ENCODE measurements around the gene MERTK. TPM values are rescaled to one million over a fixed set of nuclear protein-coding genes. Genes with fewer than 3 reads are reported as not detected.

Gene MERTK
- polyA plus RNA-seq, 1 experiment = 0.84 TPM

DNA sequence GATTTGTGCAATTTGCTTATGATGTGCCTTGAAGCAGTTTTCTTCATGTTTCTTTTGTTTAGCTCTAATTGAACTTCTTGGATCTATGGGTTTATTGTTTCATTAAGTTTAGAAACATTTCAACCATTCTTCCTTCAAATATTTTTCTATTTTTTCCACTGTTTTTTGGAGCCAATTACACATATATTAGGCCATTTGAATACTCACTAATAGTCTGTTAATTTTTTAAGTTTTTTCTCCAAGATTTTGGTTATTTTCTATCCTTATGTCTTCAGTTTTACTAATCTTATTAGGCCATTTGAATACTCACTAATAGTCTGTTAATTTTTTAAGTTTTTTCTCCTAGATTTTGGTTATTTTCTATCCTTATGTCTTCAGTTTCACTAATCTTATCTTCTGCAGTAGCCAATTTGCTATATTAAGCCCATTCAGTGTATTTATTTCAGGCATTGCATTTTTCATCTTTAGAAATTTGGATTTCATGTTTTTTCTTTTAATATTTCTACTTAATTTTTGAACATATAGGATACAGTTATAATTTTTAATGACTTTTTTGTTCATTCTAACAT, 147.1 kb downstream of the MERTK start:
- H3K27me3 ChIP-seq (ENCODE audit: control insufficient read depth, insufficient read depth, low read length) = peaks cover 8% of the 10 kb centered on the region
- TF ChIP-seq, protein P1, sequence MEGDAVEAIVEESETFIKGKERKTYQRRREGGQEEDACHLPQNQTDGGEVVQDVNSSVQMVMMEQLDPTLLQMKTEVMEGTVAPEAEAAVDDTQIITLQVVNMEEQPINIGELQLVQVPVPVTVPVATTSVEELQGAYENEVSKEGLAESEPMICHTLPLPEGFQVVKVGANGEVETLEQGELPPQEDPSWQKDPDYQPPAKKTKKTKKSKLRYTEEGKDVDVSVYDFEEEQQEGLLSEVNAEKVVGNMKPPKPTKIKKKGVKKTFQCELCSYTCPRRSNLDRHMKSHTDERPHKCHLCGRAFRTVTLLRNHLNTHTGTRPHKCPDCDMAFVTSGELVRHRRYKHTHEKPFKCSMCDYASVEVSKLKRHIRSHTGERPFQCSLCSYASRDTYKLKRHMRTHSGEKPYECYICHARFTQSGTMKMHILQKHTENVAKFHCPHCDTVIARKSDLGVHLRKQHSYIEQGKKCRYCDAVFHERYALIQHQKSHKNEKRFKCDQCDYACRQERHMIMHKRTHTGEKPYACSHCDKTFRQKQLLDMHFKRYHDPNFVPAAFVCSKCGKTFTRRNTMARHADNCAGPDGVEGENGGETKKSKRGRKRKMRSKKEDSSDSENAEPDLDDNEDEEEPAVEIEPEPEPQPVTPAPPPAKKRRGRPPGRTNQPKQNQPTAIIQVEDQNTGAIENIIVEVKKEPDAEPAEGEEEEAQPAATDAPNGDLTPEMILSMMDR (IDR thresholded peaks at IDR 0.05; ENCODE audit: low read depth, low read length) = no peak
- peaks cover 9% of the 10 kb centered on the region for H3K9me3 ChIP-seq (ENCODE audit: control insufficient read depth, insufficient read depth, low read length)
- CTCF ChIA-PET = interaction anchor here (6.1 kb wide), 1 partner anchor 157 kb away, joined by 103 read pairs; no protein-coding TSS in a partner anchor
- no peak for DNase-seq (ENCODE audit: low read depth, low spot score)
- no peak overlapping the region for H3K27ac ChIP-seq (ENCODE audit: low read depth, low read length)
- H3K4me3 ChIP-seq (ENCODE audit: low read depth, low read length) = no peak overlapping the region
- POLR2A ChIA-PET = interaction anchor here (0.7 kb wide), 1 partner anchor 9 kb away, joined by 3 read pairs; the partner anchor contains the start of gene TMEM87B

DNA sequence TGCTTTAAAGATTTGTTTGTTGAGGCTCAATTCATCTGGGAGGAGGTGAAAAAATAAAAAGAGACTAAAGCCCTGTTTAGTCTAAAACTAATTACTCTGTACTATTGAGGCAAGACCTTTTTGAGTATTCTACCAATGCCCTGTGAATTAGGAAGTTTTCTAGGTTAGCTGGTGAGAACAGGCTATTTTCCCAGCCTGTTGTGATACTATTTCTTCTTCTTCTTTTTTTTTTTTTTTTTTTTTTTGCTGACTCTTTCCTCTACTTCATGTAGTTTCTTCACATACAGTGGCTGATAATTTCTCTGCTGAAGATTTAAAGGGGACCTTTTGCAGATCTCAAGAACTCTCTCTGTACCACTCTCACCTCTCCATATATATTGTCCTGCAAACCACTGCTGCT, 147.8 kb downstream of the MERTK start:
- H3K9me3 ChIP-seq (ENCODE audit: control insufficient read depth, insufficient read depth, low read length) = peaks cover 9% of the 10 kb centered on the region
- no peak overlapping the region for H3K27ac ChIP-seq (ENCODE audit: low read depth, low read length)
- ChIA-PET CTCF (interaction anchor here (1.2 to 6.1 kb wide), 2 partner anchors 75 to 158 kb away, joined by 3 to 103 read pairs; no protein-coding TSS in a partner anchor), POLR2A (interaction anchor here (0.6 to 1.1 kb wide), 2 partner anchors 68 to 159 kb away, joined by 3 read pairs; no protein-coding TSS in a partner anchor)
- no peak for DNase-seq (ENCODE audit: low read depth, low spot score)
- H3K4me3 ChIP-seq (ENCODE audit: low read depth, low read length) = no peak overlapping the region
- TF ChIP-seq, protein P1 (IDR thresholded peaks at IDR 0.05; ENCODE audit: low read depth, low read length) = no peak
- H3K27me3 ChIP-seq (ENCODE audit: control insufficient read depth, insufficient read depth, low read length) = peaks cover 8% of the 10 kb centered on the region

DNA sequence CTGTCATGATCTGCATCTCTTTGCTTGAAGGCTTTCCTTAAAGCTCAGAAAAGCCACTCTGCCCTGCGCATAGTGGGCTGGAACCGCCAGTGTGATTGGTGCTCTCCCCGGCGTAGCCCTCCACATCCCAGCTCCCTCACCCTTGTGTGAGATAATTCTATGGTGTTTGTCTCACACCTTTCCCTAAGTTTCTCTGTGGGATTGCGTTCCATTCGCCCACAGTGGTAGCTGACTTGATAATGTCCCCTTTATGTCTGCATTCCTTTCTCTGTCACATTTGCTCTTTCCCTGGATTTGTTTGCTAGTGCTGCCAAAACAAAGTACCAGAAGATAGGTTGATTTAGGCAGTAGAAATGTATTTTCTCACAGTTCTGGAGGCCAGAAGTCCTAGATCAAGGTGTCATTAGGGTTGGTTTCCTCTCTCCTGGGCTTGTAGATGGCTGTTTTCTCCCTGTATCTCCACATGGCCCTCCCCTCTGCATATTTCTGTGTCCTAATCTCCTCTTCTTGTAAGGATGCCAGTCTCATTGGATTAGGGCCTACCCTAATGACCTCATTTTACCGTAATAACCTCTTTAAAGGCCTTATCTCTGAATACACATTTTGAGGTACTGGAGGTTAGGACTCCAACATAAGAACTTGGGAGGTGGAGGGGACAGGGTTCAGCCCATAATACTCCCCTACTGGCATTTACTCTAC, 149.3 kb downstream of the MERTK start:
- no peak for DNase-seq (ENCODE audit: low read depth, low spot score)
- Histone ChIP-seq H3K4me3 (ENCODE audit: low read depth, low read length) (no peak overlapping the region), H3K27ac (ENCODE audit: low read depth, low read length) (no peak overlapping the region), H3K27me3 (ENCODE audit: control insufficient read depth, insufficient read depth, low read length) (peaks cover 8% of the 10 kb centered on the region), H3K9me3 (ENCODE audit: control insufficient read depth, insufficient read depth, low read length) (peaks cover 9% of the 10 kb centered on the region)
- ChIA-PET CTCF (interaction anchor here (0.6 to 6.1 kb wide), 8 partner anchors 14 to 163 kb away, joined by 3 to 103 read pairs (median 3); partner anchors contain the start of gene ANAPC1), POLR2A (interaction anchor here (1.1 kb wide), 1 partner anchor 160 kb away, joined by 3 read pairs; no protein-coding TSS in a partner anchor)
- TF ChIP-seq, protein P1 (IDR thresholded peaks at IDR 0.05; ENCODE audit: low read depth, low read length) = no peak

DNA sequence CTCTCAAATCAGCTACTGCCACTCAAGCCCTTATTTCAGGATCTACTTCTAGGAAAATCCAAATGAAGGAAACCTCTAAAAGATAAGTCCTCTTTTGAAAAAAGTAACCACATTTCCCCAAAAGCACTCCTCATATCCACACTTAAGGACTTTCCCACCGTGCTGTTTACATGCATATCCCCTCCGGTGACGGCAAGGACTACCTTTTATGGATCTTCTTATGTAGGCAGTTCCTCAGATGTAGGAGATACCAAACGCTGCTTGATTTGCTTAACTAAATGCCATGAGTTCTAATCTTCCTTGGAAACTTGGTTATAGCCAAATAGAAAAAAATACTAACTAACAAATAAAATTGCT, 149.8 kb downstream of the MERTK start:
- H3K9me3 ChIP-seq (ENCODE audit: control insufficient read depth, insufficient read depth, low read length) = peaks cover 9% of the 10 kb centered on the region
- ChIA-PET POLR2A (no interaction called here), CTCF (interaction anchor here (0.6 to 6.1 kb wide), 6 partner anchors 15 to 164 kb away, joined by 3 to 103 read pairs (median 4); partner anchors contain the start of gene ANAPC1)
- peaks cover 8% of the 10 kb centered on the region for H3K27me3 ChIP-seq (ENCODE audit: control insufficient read depth, insufficient read depth, low read length)
- TF ChIP-seq, protein P1 (IDR thresholded peaks at IDR 0.05; ENCODE audit: low read depth, low read length) = no peak
- no peak overlapping the region for H3K4me3 ChIP-seq (ENCODE audit: low read depth, low read length)
- no peak overlapping the region for H3K27ac ChIP-seq (ENCODE audit: low read depth, low read length)
- DNase-seq (ENCODE audit: low read depth, low spot score) = no peak

DNA sequence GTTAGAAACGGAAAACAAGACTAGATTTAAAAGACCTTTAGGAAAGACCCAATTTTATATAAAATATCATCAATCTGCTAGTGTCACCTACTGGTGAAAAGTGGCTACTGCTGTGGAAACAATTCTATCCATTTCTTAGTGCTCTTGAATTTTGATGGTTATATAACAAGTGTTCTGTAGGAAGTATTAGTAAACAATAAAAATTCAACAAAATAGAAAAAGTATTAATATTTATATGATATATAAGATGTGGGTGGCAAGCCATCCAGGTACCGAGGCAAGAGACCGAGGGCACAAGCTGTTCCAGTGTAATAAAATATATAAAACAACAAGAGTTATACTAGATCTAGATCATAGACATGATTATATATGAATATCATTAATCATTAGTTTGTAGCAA, 150.5 kb downstream of the MERTK start:
- peaks cover 9% of the 10 kb centered on the region for H3K9me3 ChIP-seq (ENCODE audit: control insufficient read depth, insufficient read depth, low read length)
- ChIA-PET CTCF (interaction anchor here (0.9 to 6.1 kb wide), 7 partner anchors 16 to 165 kb away, joined by 3 to 103 read pairs (median 4); partner anchors contain the start of gene ANAPC1), POLR2A (no interaction called here)
- H3K4me3 ChIP-seq (ENCODE audit: low read depth, low read length) = no peak overlapping the region
- H3K27me3 ChIP-seq (ENCODE audit: control insufficient read depth, insufficient read depth, low read length) = peaks cover 8% of the 10 kb centered on the region
- H3K27ac ChIP-seq (ENCODE audit: low read depth, low read length) = no peak overlapping the region
- no peak for DNase-seq (ENCODE audit: low read depth, low spot score)
- TF ChIP-seq, protein P1 (IDR thresholded peaks at IDR 0.05; ENCODE audit: low read depth, low read length) = peak; percentile 90

Measured in AG04450 (cell line).